ENCODE data around the gene ABHD2. TPM values are rescaled to one million over a fixed set of nuclear protein-coding genes. Genes with fewer than 3 reads are reported as not detected.

Gene ABHD2
- total RNA-seq, 4 donors from 2014 or later, result 37.8 to 81.5 (median 58.3) TPM

DNA sequence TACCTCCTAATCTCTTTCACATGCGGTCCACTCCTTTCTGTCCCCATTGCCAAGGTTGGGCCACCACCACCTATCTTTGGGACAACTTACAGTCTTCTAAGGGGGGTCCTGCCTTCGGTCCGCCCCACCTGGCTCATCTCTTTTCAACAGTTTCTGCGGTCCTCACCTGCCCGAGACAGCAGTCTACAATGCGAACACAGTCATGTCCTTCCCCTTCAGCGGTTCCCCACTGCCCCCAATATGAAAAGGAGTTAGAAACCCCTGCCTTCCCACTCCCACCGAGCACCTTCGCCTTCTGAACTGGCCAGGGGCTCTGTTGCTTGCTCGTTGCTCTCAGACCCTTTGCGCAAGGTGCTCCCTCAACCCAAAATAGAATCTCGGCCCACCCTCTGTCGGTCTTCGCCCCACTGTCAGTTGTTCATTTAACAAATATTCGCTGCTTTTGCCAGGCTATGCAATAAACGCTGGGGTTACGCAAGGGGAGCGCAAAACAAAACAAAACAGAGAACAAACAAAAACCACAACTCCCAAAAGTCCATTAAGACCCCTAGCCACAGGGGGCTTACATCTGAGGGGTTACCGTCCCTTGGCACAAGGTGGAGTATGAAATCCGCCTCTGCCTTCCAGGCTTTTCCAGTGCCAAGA, 154.9 kb downstream of the ABHD2 start:
- DNase-seq, result peak; percentile 19
- 47 to 53% methylated on average over 7 to 20 of the region's 20 CpGs for WGBS, 2 donors (ENCODE audit: low coverage in 1 of 2)
- intact Hi-C loops (cut with DNase I; ENCODE audit: low total_unique reads) (no loop called here), in situ Hi-C loops (cut with MboI; ENCODE audit: low pct_ligation_motif_present in 1 of 4, low pct_unique_long_range_greater_than_20kb in 1 of 4, low sequenced_read_pairs in 3 of 4) (no loop called here)
- Histone ChIP-seq H3K27me3 (no peaks in the 10 kb centered on the region), H3K36me3 (no peaks in the 10 kb centered on the region), H3K9me3 (no peaks in the 10 kb centered on the region), H3K4me1 (peaks cover 8 to 16% (median 11%) of the 10 kb centered on the region in 4 donors), H3K27ac (peak overlapping the region; percentile 50 to 64 (median 64)), H3K4me3 (peak overlapping the region; percentile 38 to 86 (median 72))
- TF ChIP-seq EP300 (IDR thresholded peaks at IDR 0.05; ENCODE audit: low read depth) (no peak), POLR2A (IDR thresholded peaks at IDR 0.05) (no peak), POLR2AphosphoS5 (IDR thresholded peaks at IDR 0.05) (no peak)
- TF ChIP-seq, protein P1, sequence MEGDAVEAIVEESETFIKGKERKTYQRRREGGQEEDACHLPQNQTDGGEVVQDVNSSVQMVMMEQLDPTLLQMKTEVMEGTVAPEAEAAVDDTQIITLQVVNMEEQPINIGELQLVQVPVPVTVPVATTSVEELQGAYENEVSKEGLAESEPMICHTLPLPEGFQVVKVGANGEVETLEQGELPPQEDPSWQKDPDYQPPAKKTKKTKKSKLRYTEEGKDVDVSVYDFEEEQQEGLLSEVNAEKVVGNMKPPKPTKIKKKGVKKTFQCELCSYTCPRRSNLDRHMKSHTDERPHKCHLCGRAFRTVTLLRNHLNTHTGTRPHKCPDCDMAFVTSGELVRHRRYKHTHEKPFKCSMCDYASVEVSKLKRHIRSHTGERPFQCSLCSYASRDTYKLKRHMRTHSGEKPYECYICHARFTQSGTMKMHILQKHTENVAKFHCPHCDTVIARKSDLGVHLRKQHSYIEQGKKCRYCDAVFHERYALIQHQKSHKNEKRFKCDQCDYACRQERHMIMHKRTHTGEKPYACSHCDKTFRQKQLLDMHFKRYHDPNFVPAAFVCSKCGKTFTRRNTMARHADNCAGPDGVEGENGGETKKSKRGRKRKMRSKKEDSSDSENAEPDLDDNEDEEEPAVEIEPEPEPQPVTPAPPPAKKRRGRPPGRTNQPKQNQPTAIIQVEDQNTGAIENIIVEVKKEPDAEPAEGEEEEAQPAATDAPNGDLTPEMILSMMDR (IDR thresholded peaks at IDR 0.05), result no peak

DNA sequence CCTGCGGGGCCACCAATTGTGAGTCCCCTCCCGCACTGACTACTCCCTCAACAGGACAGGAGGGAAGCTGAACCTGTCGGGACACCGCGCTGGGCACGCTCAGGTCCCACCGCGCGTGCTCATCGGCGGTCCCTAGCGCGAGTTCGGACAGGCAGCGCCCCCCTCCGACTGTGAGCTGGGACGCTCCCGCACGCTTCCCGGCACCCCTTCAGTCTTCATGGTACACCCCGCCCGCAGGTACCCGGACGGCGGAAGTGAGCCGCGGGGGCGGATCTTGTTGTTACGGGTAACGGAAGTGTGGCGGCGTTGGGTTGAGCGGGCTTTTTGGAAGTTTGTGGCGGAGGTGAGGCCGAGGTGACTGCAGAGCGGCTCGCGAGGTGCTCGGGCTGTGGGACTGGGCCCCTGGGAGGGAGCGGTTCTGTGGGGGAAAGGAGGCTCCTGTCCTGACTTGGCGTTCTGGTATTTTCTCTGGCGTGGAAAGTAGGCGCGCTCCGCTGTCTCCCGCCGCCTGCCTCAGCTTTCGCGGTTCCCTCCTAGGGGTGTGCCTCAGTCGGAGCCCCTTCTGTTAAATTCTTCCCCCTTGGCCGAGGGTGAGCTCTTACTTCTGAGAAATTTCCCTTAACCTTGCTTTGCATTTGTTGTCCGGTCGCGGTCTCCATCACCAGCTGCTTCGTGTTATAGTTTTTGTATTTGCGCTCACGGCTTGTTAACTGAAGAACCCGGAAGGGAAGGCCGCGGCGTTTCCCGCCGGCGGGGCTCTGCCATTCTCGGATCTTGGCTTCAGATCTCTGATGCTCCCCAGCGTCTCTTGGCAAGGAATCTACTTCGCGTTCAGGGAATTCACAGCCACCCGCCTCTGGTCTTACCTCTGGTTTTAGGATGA, 155.7 kb downstream of the ABHD2 start, which contains the start of gene FANCI:
Gene FANCI (plus strand): TSS at position 289 of the 883 bp plus-strand sequence. CDS start 3,669 bp downstream, outside the sequence.
- 0% methylated on average over 43 of the region's 69 CpGs; no CpG with 5 or more reads in 1 of the 2 donors for WGBS, 2 donors (ENCODE audit: low coverage in 1 of 2)
- TF ChIP-seq POLR2A (IDR thresholded peaks at IDR 0.05) (peak; percentile 23), EP300 (IDR thresholded peaks at IDR 0.05; ENCODE audit: low read depth) (no peak), POLR2AphosphoS5 (IDR thresholded peaks at IDR 0.05) (peak; percentile 33 to 63 (median 58))
- TF ChIP-seq, protein P1 (IDR thresholded peaks at IDR 0.05), result peak; percentile 24 to 54 (median 45)
- in situ Hi-C loops (cut with MboI; ENCODE audit: low pct_ligation_motif_present in 1 of 4, low pct_unique_long_range_greater_than_20kb in 1 of 4, low sequenced_read_pairs in 3 of 4), result no loop called here
- Histone ChIP-seq H3K9me3 (no peaks in the 10 kb centered on the region), H3K36me3 (no peaks in the 10 kb centered on the region), H3K27ac (peak within 1 kb of the TSS; percentile 50 to 64 (median 64)), H3K4me1 (peaks cover 8 to 16% (median 11%) of the 10 kb centered on the region in 4 donors), H3K27me3 (no peaks in the 10 kb centered on the region), H3K4me3 (peak within 1 kb of the TSS; percentile 38 to 86 (median 72))
- peak; percentile 98 for DNase-seq
- intact Hi-C loops (cut with DNase I; ENCODE audit: low total_unique reads), result no loop called here

DNA sequence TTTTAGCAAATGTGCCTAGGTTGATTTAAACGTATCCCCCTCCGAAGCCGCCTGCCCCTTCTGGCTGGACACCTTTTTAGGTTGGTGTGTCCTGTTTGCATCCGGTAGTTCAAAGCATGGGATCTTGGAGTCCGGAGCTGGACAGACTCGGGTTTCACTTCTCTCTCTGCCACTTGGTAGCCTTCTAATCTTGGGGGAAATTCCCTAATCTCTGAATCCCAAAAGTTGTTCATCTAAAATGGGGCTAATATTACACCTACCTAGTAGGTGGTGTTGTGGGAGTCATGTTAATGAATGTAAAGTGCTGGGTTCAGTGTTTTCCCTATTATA, 156.3 kb downstream of the ABHD2 start:
- in situ Hi-C loops (cut with MboI; ENCODE audit: low pct_ligation_motif_present in 1 of 4, low pct_unique_long_range_greater_than_20kb in 1 of 4, low sequenced_read_pairs in 3 of 4) (no loop called here), intact Hi-C loops (cut with DNase I; ENCODE audit: low total_unique reads) (no loop called here)
- Histone ChIP-seq H3K4me3 (peak overlapping the region in 3 of 4 donors; percentile 63 to 86 (median 80)), H3K27me3 (no peaks in the 10 kb centered on the region), H3K27ac (peak overlapping the region in 3 of 4 donors; percentile 50 to 64 (median 63)), H3K36me3 (no peaks in the 10 kb centered on the region), H3K4me1 (peaks cover 8 to 16% (median 11%) of the 10 kb centered on the region in 4 donors), H3K9me3 (no peaks in the 10 kb centered on the region)
- WGBS, 2 donors (ENCODE audit: low coverage in 1 of 2), result 0 to 1% methylated on average over 2 to 6 of the region's 6 CpGs
- DNase-seq, result no peak
- no peak for TF ChIP-seq POLR2A (IDR thresholded peaks at IDR 0.05)
- TF ChIP-seq POLR2AphosphoS5 (IDR thresholded peaks at IDR 0.05), result no peak
- TF ChIP-seq EP300 (IDR thresholded peaks at IDR 0.05; ENCODE audit: low read depth), result no peak
- TF ChIP-seq, protein P1 (IDR thresholded peaks at IDR 0.05), result no peak

DNA sequence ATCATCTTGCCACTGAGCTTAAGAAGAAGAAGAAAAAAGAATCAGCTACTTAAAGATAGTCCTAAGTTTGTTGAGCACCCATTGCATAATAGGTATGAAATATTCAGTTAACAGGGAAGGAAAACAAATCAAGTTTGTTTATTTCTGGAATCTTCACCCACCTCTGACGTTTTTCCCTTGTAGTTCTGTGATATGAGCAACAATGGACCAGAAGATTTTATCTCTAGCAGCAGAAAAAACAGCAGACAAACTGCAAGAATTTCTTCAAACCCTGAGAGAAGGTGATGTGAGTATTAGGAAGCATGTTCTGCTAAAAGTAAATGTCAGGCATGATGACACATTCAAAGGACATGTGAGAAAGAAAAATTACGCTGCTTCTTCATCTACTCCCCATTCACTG, 159.2 kb downstream of the ABHD2 start:
- Histone ChIP-seq H3K27ac (no peak overlapping the region), H3K27me3 (no peaks in the 10 kb centered on the region), H3K4me3 (no peak overlapping the region), H3K36me3 (no peaks in the 10 kb centered on the region), H3K9me3 (no peaks in the 10 kb centered on the region), H3K4me1 (peaks cover 8 to 16% (median 11%) of the 10 kb centered on the region in 4 donors)
- TF ChIP-seq EP300 (IDR thresholded peaks at IDR 0.05; ENCODE audit: low read depth), result no peak
- TF ChIP-seq, protein P1 (IDR thresholded peaks at IDR 0.05), result no peak
- TF ChIP-seq POLR2A (IDR thresholded peaks at IDR 0.05), result no peak
- TF ChIP-seq POLR2AphosphoS5 (IDR thresholded peaks at IDR 0.05), result no peak
- no peak for DNase-seq
- 58 to 84% methylated on average over 2 of the region's 2 CpGs for WGBS, 2 donors (ENCODE audit: low coverage in 1 of 2)
- intact Hi-C loops (cut with DNase I; ENCODE audit: low total_unique reads), result no loop called here
- in situ Hi-C loops (cut with MboI; ENCODE audit: low pct_ligation_motif_present in 1 of 4, low pct_unique_long_range_greater_than_20kb in 1 of 4, low sequenced_read_pairs in 3 of 4), result no loop called here
